SU-DHL-6 (cell line): ENCODE data around the gene ASXL1.

ENCODE experiments used
- H2AFZ ChIP-seq: fragments of 200-600 bp; sonication (generic); 2 replicates; pipeline ENCODE4 v1.6.1; 2014; ENCODE audit warnings: low read depth, mild to moderate bottlenecking, moderate library complexity, mixed read lengths, antibody characterized with exemption, low read length; ENCODE audit not compliant: severe bottlenecking
- H3F3A ChIP-seq: fragments of 200-600 bp; shearing (Covaris generic); 2 replicates; pipeline ENCODE4 v1.6.0; 2016; ENCODE audit warnings: antibody characterized with exemption, mild to moderate bottlenecking; ENCODE audit not compliant: insufficient read depth
- H3K27ac ChIP-seq: fragments of 200-600 bp; sonication (generic); 2 replicates; pipeline ENCODE4 v1.5.1; 2016; ENCODE audit warnings: low read depth, mild to moderate bottlenecking, low read length, moderate library complexity, mixed read lengths
- H3K27me3 ChIP-seq: fragments of 200-600 bp; sonication (generic), shearing (Covaris generic); 2 replicates; pipeline ENCODE4 v1.6.0; 2014; ENCODE audit warnings: mild to moderate bottlenecking, low read length
- H3K36me3 ChIP-seq: fragments of 200-600 bp; sonication (generic); 2 replicates; pipeline ENCODE4 v1.6.1; 2014; ENCODE audit warnings: mild to moderate bottlenecking, low read length, mixed read lengths
- H3K4me2 ChIP-seq: fragments of 300-600, 200-600 bp; shearing (Covaris generic), sonication (generic); 2 replicates; pipeline ENCODE4 v1.6.0; 2014; ENCODE audit warnings: low read length, low read depth, mild to moderate bottlenecking; ENCODE audit not compliant: poor library complexity, severe bottlenecking
- H3K4me3 ChIP-seq: fragments of 200-600 bp; sonication (generic); 2 replicates; pipeline ENCODE4 v1.5.1; 2014; ENCODE audit warnings: antibody characterized with exemption, low read length, mild to moderate bottlenecking, mixed read lengths; ENCODE audit not compliant: insufficient read depth, poor library complexity, severe bottlenecking
- H3K79me2 ChIP-seq: fragments of 200-600 bp; sonication (generic); 2 replicates; pipeline ENCODE4 v1.6.1; 2014; ENCODE audit warnings: mild to moderate bottlenecking, low read length, moderate library complexity; ENCODE audit not compliant: insufficient read depth
- H3K9ac ChIP-seq: fragments of 200-600 bp; sonication (generic); 2 replicates; pipeline ENCODE4 v1.7.0; 2014; ENCODE audit warnings: mild to moderate bottlenecking, low read length
- H3K9me2 ChIP-seq: fragments of 200-600 bp; sonication (generic); replicated peaks from 2 replicates; pipeline ENCODE4 v1.6.1; 2014; ENCODE audit warnings: low read length; ENCODE audit not compliant: insufficient read depth
- H3K9me3 ChIP-seq: fragments of 200-600 bp; sonication (generic); 2 replicates; pipeline ENCODE4 v1.6.1; 2014; ENCODE audit warnings: low read length, mixed read lengths; ENCODE audit not compliant: insufficient read depth
- H4K20me1 ChIP-seq: fragments of 200-600 bp; sonication (generic); 2 replicates; pipeline ENCODE4 v1.6.1; 2014; ENCODE audit warnings: low read depth, mild to moderate bottlenecking, antibody characterized with exemption, low read length, moderate library complexity, mixed read lengths
- CTCF ChIP-seq: fragments of 200-600 bp; sonication (generic); IDR thresholded peaks from one replicate; pipeline ENCODE4 v1.5.1; 2017; ENCODE audit warnings: antibody characterized with exemption, mild to moderate bottlenecking, low read length, moderate library complexity; ENCODE audit not compliant: insufficient read depth, poor library complexity, severe bottlenecking
- EZH2phosphoT487 ChIP-seq: fragments of 200-600 bp; sonication (generic), shearing (Covaris generic); conservative IDR thresholded peaks from 2 replicates; pipeline ENCODE4 v1.6.1; 2018; ENCODE audit warnings: mild to moderate bottlenecking, antibody characterized with exemption, low read length, moderate library complexity, mixed read lengths

Gene ASXL1

GRCh38 chr20:32438331-32438858 is 80.3 kb downstream of the ASXL1 start:
- no peaks in the 10 kb centered on the region for H3K79me2 ChIP-seq
- no peak overlapping the region for H3K27ac ChIP-seq
- H3K9ac ChIP-seq, result no peak overlapping the region
- H3K36me3 ChIP-seq, result no peaks in the 10 kb centered on the region
- TF ChIP-seq EZH2phosphoT487 (no peak), CTCF (no peak)
- H3K9me3 ChIP-seq, result no peaks in the 10 kb centered on the region
- H3K27me3 ChIP-seq, result no peaks in the 10 kb centered on the region
- H3F3A ChIP-seq, result no peaks in the 10 kb centered on the region
- no peaks in the 10 kb centered on the region for H3K9me2 ChIP-seq
- H4K20me1 ChIP-seq, result no peaks in the 10 kb centered on the region
- H3K4me2 ChIP-seq, result no peak overlapping the region
- H3K4me3 ChIP-seq, result no peak overlapping the region
- no peak overlapping the region for H2AFZ ChIP-seq

- Histone ChIP-seq H3K4me2 (no peak overlapping the region), H3K9ac (no peak overlapping the region), H2AFZ (no peak overlapping the region), H3K4me3 (no peak overlapping the region), H3K9me3 (no peaks in the 10 kb centered on the region), H4K20me1 (no peaks in the 10 kb centered on the region), H3K27me3 (no peaks in the 10 kb centered on the region), H3K36me3 (no peaks in the 10 kb centered on the region), H3K9me2 (no peaks in the 10 kb centered on the region), H3K79me2 (no peaks in the 10 kb centered on the region), H3F3A (no peaks in the 10 kb centered on the region), H3K27ac (no peak overlapping the region)
- TF ChIP-seq EZH2phosphoT487 (no peak), CTCF (no peak)
Observed at GRCh38 chr20:32439132-32439829, 81.2 kb downstream of the ASXL1 start.

GRCh38 chr20:32440069-32440757 is 82.1 kb downstream of the ASXL1 start:
- Histone ChIP-seq H3K4me2 (no peak overlapping the region), H3K9me2 (no peaks in the 10 kb centered on the region), H3F3A (no peaks in the 10 kb centered on the region), H3K36me3 (no peaks in the 10 kb centered on the region), H3K79me2 (no peaks in the 10 kb centered on the region), H3K27me3 (no peaks in the 10 kb centered on the region), H4K20me1 (no peaks in the 10 kb centered on the region), H3K9me3 (no peaks in the 10 kb centered on the region), H3K9ac (no peak overlapping the region), H3K27ac (no peak overlapping the region), H2AFZ (no peak overlapping the region), H3K4me3 (no peak overlapping the region)
- TF ChIP-seq EZH2phosphoT487 (no peak), CTCF (no peak)
